Activated CD4-positive, alpha-beta T cell treated with anti-CD3 and anti-CD28 coated beads for 24 hours (primary cell): Measurements from ENCODE around the gene FOXP1.

ENCODE experiments used
- DNase-seq, 2 donors: peaks; one replicate each; pipeline ENCODE4 v3.0.0-alpha.2; 2020; ENCODE audit warnings: low read depth in 2 of 2

Gene FOXP1

GRCh38 chr3:71583566-71584393 is at the start of gene FOXP1:
TSS of gene FOXP1 (minus strand) at chr3:71583728. CDS start at chr3:71198381, 385,347 bp downstream.
- DNase-seq = peak; percentile 34 to 47

- no peak for DNase-seq
Observed at GRCh38 chr3:71629711-71630110, 46.2 kb upstream of the FOXP1 start.

- DNase-seq = no peak
Observed at GRCh38 chr3:71629289-71629688, 45.8 kb upstream of the FOXP1 start.

- no peak for DNase-seq
Observed at GRCh38 chr3:71628522-71628921, 45.0 kb upstream of the FOXP1 start.

GRCh38 chr3:71625676-71626075 is 42.1 kb upstream of the FOXP1 start:
- DNase-seq = no peak

- no peak for DNase-seq
Observed at GRCh38 chr3:71621825-71622537, 38.5 kb upstream of the FOXP1 start.

GRCh38 chr3:71618538-71618937 is 35.0 kb upstream of the FOXP1 start:
- DNase-seq = no peak

- DNase-seq = no peak
Observed at GRCh38 chr3:71616571-71617021, 33.1 kb upstream of the FOXP1 start.

GRCh38 chr3:71614869-71615268 is 31.3 kb upstream of the FOXP1 start:
- no peak for DNase-seq

GRCh38 chr3:71614426-71614825 is 30.9 kb upstream of the FOXP1 start:
- DNase-seq = no peak

GRCh38 chr3:71611099-71611498 is 27.6 kb upstream of the FOXP1 start:
- no peak for DNase-seq

- DNase-seq = no peak
Observed at GRCh38 chr3:71607364-71607763, 23.8 kb upstream of the FOXP1 start.

- no peak for DNase-seq
Observed at GRCh38 chr3:71606582-71606981, 23.1 kb upstream of the FOXP1 start.

- no peak for DNase-seq
Observed at GRCh38 chr3:71602256-71602655, 18.7 kb upstream of the FOXP1 start.

- DNase-seq = no peak
Observed at GRCh38 chr3:71601811-71602210, 18.3 kb upstream of the FOXP1 start.

GRCh38 chr3:71600646-71601288 is 17.2 kb upstream of the FOXP1 start:
- DNase-seq = no peak

- DNase-seq = no peak
Observed at GRCh38 chr3:71599416-71599815, 15.9 kb upstream of the FOXP1 start.

GRCh38 chr3:71598292-71598691 is 14.8 kb upstream of the FOXP1 start:
- DNase-seq = no peak

- DNase-seq = no peak
Observed at GRCh38 chr3:71597286-71597685, 13.8 kb upstream of the FOXP1 start.

- DNase-seq = no peak
Observed at GRCh38 chr3:71593106-71593505, 9.6 kb upstream of the FOXP1 start.

GRCh38 chr3:71591101-71591500 is 7.6 kb upstream of the FOXP1 start:
- DNase-seq = no peak

GRCh38 chr3:71589132-71589531 is 5.6 kb upstream of the FOXP1 start:
- no peak for DNase-seq

GRCh38 chr3:71587958-71588357 is 4.4 kb upstream of the FOXP1 start:
- no peak for DNase-seq
